ENCODE data around the gene MUSK. TPM values are rescaled to one million over a fixed set of nuclear protein-coding genes. Genes with fewer than 3 reads are reported as not detected.

Gene MUSK
- total RNA-seq, 5 donors from 2014 or later (not counting 1 experiment from before 2014, with no cell fraction given) = not detected

GRCh38 chr9:110765926-110766325 is 97.3 kb downstream of the MUSK start:
- no peaks in the 10 kb centered on the region for H3K4me1 Mint-ChIP-seq
- no peak overlapping the region for H3K4me3 Mint-ChIP-seq
- no peak for DNase-seq
- H3K27ac ChIP-seq (ENCODE audit: low read length) = no peak overlapping the region
- H3K36me3 Mint-ChIP-seq = no peaks in the 10 kb centered on the region
- no peak overlapping the region for H3K27ac Mint-ChIP-seq
- H3K4me1 ChIP-seq (ENCODE audit: control insufficient read depth in 1 of 2, extremely low read depth in 1 of 2, insufficient read depth in 2 of 2, low read length in 2 of 2) = no peaks in the 10 kb centered on the region
- ChIA-PET POLR2A (no interaction called here), CTCF (no interaction called here)
- H3K4me3 ChIP-seq (ENCODE audit: control insufficient read depth in 1 of 2, extremely low read depth in 1 of 2, low read length in 1 of 2) = no peak overlapping the region
- H3K27me3 Mint-ChIP-seq = no peaks in the 10 kb centered on the region
- ATAC-seq (replicated peaks in 1 of 4) = no peak
- no peaks in the 10 kb centered on the region for H3K36me3 ChIP-seq (ENCODE audit: control insufficient read depth in 2 of 2, extremely low read depth in 1 of 2, insufficient read depth in 1 of 2, low read length in 1 of 2)
- no peaks in the 10 kb centered on the region for H3K9me3 ChIP-seq
- no peaks in the 10 kb centered on the region for H3K9me3 Mint-ChIP-seq
- H3K27me3 ChIP-seq (replicated peaks in 1 of 2; ENCODE audit: control insufficient read depth in 2 of 2, extremely low read depth in 1 of 2, insufficient read depth in 2 of 2, low read length in 1 of 2) = no peaks in the 10 kb centered on the region
- 50% methylated on average over 1 of the region's 2 CpGs for WGBS (ENCODE audit: insufficient coverage)

- Mint-ChIP-seq H3K4me1 (no peaks in the 10 kb centered on the region), H3K27ac (no peak overlapping the region), H3K4me3 (no peak overlapping the region), H3K36me3 (no peaks in the 10 kb centered on the region), H3K9me3 (no peaks in the 10 kb centered on the region), H3K27me3 (no peaks in the 10 kb centered on the region)
- Histone ChIP-seq H3K9me3 (no peaks in the 10 kb centered on the region), H3K27me3 (replicated peaks in 1 of 2; ENCODE audit: control insufficient read depth in 2 of 2, extremely low read depth in 1 of 2, insufficient read depth in 2 of 2, low read length in 1 of 2) (no peaks in the 10 kb centered on the region), H3K27ac (ENCODE audit: low read length) (no peak overlapping the region), H3K4me3 (ENCODE audit: control insufficient read depth in 1 of 2, extremely low read depth in 1 of 2, low read length in 1 of 2) (no peak overlapping the region), H3K36me3 (ENCODE audit: control insufficient read depth in 2 of 2, extremely low read depth in 1 of 2, insufficient read depth in 1 of 2, low read length in 1 of 2) (no peaks in the 10 kb centered on the region), H3K4me1 (ENCODE audit: control insufficient read depth in 1 of 2, extremely low read depth in 1 of 2, insufficient read depth in 2 of 2, low read length in 2 of 2) (no peaks in the 10 kb centered on the region)
- CTCF ChIA-PET = no interaction called here
- no peak for DNase-seq
- WGBS (ENCODE audit: insufficient coverage) = 90% methylated on average over 3 of the region's 6 CpGs
- POLR2A ChIA-PET = interaction anchor here in 1 of 2 donors (0.7 kb wide), 1 partner anchor 20 kb away, joined by 3 read pairs; no protein-coding TSS in a partner anchor
- ATAC-seq (replicated peaks in 1 of 4) = no peak
Observed at GRCh38 chr9:110767559-110768063, 99.0 kb downstream of the MUSK start.

DNA sequence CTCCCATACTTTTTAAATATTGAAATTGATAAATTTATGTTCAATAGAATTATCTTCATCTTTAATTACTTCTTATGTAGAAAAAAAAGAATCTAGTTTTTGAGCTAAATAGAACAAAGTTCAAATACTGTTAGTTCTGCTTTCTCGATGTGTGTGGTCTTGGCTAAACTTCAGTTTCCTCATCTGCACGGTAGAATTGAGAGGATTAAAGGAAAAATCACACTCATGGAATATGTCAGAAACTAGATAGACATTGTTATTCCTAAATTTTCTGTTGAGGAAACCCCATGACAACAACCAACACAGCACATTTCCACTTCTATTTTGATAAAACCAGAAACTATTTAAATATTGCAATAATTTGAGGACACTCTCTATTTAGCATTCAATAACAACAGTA is 100.3 kb downstream of the MUSK start:
- no CpG with 5 or more reads among the region's 2 CpGs for WGBS (ENCODE audit: insufficient coverage)
- H3K9me3 Mint-ChIP-seq = no peaks in the 10 kb centered on the region
- ChIA-PET CTCF (no interaction called here), POLR2A (no interaction called here)
- no peaks in the 10 kb centered on the region for H3K36me3 Mint-ChIP-seq
- no peaks in the 10 kb centered on the region for H3K4me1 Mint-ChIP-seq
- H3K27ac ChIP-seq (ENCODE audit: low read length) = no peak overlapping the region
- H3K4me3 Mint-ChIP-seq = no peak overlapping the region
- H3K27me3 ChIP-seq (replicated peaks in 1 of 2; ENCODE audit: control insufficient read depth in 2 of 2, extremely low read depth in 1 of 2, insufficient read depth in 2 of 2, low read length in 1 of 2) = no peaks in the 10 kb centered on the region
- ATAC-seq (replicated peaks in 1 of 4) (no peak), DNase-seq (no peak)
- H3K27me3 Mint-ChIP-seq = no peaks in the 10 kb centered on the region
- H3K36me3 ChIP-seq (ENCODE audit: control insufficient read depth in 2 of 2, extremely low read depth in 1 of 2, insufficient read depth in 1 of 2, low read length in 1 of 2) = no peaks in the 10 kb centered on the region
- H3K9me3 ChIP-seq = no peaks in the 10 kb centered on the region
- no peak overlapping the region for H3K4me3 ChIP-seq (ENCODE audit: control insufficient read depth in 1 of 2, extremely low read depth in 1 of 2, low read length in 1 of 2)
- H3K27ac Mint-ChIP-seq = no peak overlapping the region
- H3K4me1 ChIP-seq (ENCODE audit: control insufficient read depth in 1 of 2, extremely low read depth in 1 of 2, insufficient read depth in 2 of 2, low read length in 2 of 2) = no peaks in the 10 kb centered on the region

GRCh38 chr9:110769667-110770066 is 101.1 kb downstream of the MUSK start:
- Mint-ChIP-seq H3K36me3 (no peaks in the 10 kb centered on the region), H3K4me1 (no peaks in the 10 kb centered on the region), H3K27ac (no peak overlapping the region), H3K9me3 (no peaks in the 10 kb centered on the region), H3K27me3 (no peaks in the 10 kb centered on the region), H3K4me3 (no peak overlapping the region)
- Histone ChIP-seq H3K9me3 (no peaks in the 10 kb centered on the region), H3K4me3 (ENCODE audit: control insufficient read depth in 1 of 2, extremely low read depth in 1 of 2, low read length in 1 of 2) (no peak overlapping the region), H3K27ac (ENCODE audit: low read length) (no peak overlapping the region), H3K4me1 (ENCODE audit: control insufficient read depth in 1 of 2, extremely low read depth in 1 of 2, insufficient read depth in 2 of 2, low read length in 2 of 2) (no peaks in the 10 kb centered on the region), H3K27me3 (replicated peaks in 1 of 2; ENCODE audit: control insufficient read depth in 2 of 2, extremely low read depth in 1 of 2, insufficient read depth in 2 of 2, low read length in 1 of 2) (no peaks in the 10 kb centered on the region), H3K36me3 (ENCODE audit: control insufficient read depth in 2 of 2, extremely low read depth in 1 of 2, insufficient read depth in 1 of 2, low read length in 1 of 2) (no peaks in the 10 kb centered on the region)
- POLR2A ChIA-PET = no interaction called here
- no CpG with 5 or more reads among the region's 3 CpGs for WGBS (ENCODE audit: insufficient coverage)
- ATAC-seq (replicated peaks in 1 of 4) (no peak), DNase-seq (no peak)
- CTCF ChIA-PET = no interaction called here

- Histone ChIP-seq H3K4me3 (ENCODE audit: control insufficient read depth in 1 of 2, extremely low read depth in 1 of 2, low read length in 1 of 2) (no peak overlapping the region), H3K27me3 (replicated peaks in 1 of 2; ENCODE audit: control insufficient read depth in 2 of 2, extremely low read depth in 1 of 2, insufficient read depth in 2 of 2, low read length in 1 of 2) (no peaks in the 10 kb centered on the region), H3K9me3 (no peaks in the 10 kb centered on the region), H3K36me3 (ENCODE audit: control insufficient read depth in 2 of 2, extremely low read depth in 1 of 2, insufficient read depth in 1 of 2, low read length in 1 of 2) (no peaks in the 10 kb centered on the region), H3K27ac (ENCODE audit: low read length) (no peak overlapping the region), H3K4me1 (ENCODE audit: control insufficient read depth in 1 of 2, extremely low read depth in 1 of 2, insufficient read depth in 2 of 2, low read length in 2 of 2) (no peaks in the 10 kb centered on the region)
- H3K27me3 Mint-ChIP-seq = no peaks in the 10 kb centered on the region
- no peak for DNase-seq
- ATAC-seq (replicated peaks in 1 of 4) = no peak
- ChIA-PET POLR2A (no interaction called here), CTCF (no interaction called here)
- no peaks in the 10 kb centered on the region for H3K4me1 Mint-ChIP-seq
- H3K27ac Mint-ChIP-seq = no peak overlapping the region
- 67% methylated on average over 3 of the region's 5 CpGs for WGBS (ENCODE audit: insufficient coverage)
- no peaks in the 10 kb centered on the region for H3K36me3 Mint-ChIP-seq
- H3K4me3 Mint-ChIP-seq = no peak overlapping the region
- H3K9me3 Mint-ChIP-seq = no peaks in the 10 kb centered on the region
Observed at GRCh38 chr9:110775724-110776123, 107.1 kb downstream of the MUSK start.

GRCh38 chr9:110776221-110776620 is 107.6 kb downstream of the MUSK start:
- Histone ChIP-seq H3K27ac (ENCODE audit: low read length) (no peak overlapping the region), H3K4me1 (ENCODE audit: control insufficient read depth in 1 of 2, extremely low read depth in 1 of 2, insufficient read depth in 2 of 2, low read length in 2 of 2) (no peaks in the 10 kb centered on the region), H3K4me3 (ENCODE audit: control insufficient read depth in 1 of 2, extremely low read depth in 1 of 2, low read length in 1 of 2) (no peak overlapping the region), H3K9me3 (no peaks in the 10 kb centered on the region), H3K27me3 (replicated peaks in 1 of 2; ENCODE audit: control insufficient read depth in 2 of 2, extremely low read depth in 1 of 2, insufficient read depth in 2 of 2, low read length in 1 of 2) (no peaks in the 10 kb centered on the region), H3K36me3 (ENCODE audit: control insufficient read depth in 2 of 2, extremely low read depth in 1 of 2, insufficient read depth in 1 of 2, low read length in 1 of 2) (no peaks in the 10 kb centered on the region)
- POLR2A ChIA-PET = no interaction called here
- Mint-ChIP-seq H3K27me3 (no peaks in the 10 kb centered on the region), H3K36me3 (no peaks in the 10 kb centered on the region), H3K4me1 (no peaks in the 10 kb centered on the region), H3K27ac (no peak overlapping the region), H3K4me3 (no peak overlapping the region), H3K9me3 (no peaks in the 10 kb centered on the region)
- no CpG with 5 or more reads among the region's 1 CpG for WGBS (ENCODE audit: insufficient coverage)
- CTCF ChIA-PET = no interaction called here
- no peak for DNase-seq
- ATAC-seq (replicated peaks in 1 of 4) = no peak

GRCh38 chr9:110777196-110777875 is 108.7 kb downstream of the MUSK start:
- no peaks in the 10 kb centered on the region for H3K4me1 Mint-ChIP-seq
- WGBS (ENCODE audit: insufficient coverage) = 20% methylated on average over 1 of the region's 5 CpGs
- no peak overlapping the region for H3K4me3 Mint-ChIP-seq
- no peak overlapping the region for H3K4me3 ChIP-seq (ENCODE audit: control insufficient read depth in 1 of 2, extremely low read depth in 1 of 2, low read length in 1 of 2)
- no peaks in the 10 kb centered on the region for H3K4me1 ChIP-seq (ENCODE audit: control insufficient read depth in 1 of 2, extremely low read depth in 1 of 2, insufficient read depth in 2 of 2, low read length in 2 of 2)
- DNase-seq = no peak
- ChIA-PET CTCF (no interaction called here), POLR2A (no interaction called here)
- H3K27me3 ChIP-seq (replicated peaks in 1 of 2; ENCODE audit: control insufficient read depth in 2 of 2, extremely low read depth in 1 of 2, insufficient read depth in 2 of 2, low read length in 1 of 2) = no peaks in the 10 kb centered on the region
- no peak overlapping the region for H3K27ac ChIP-seq (ENCODE audit: low read length)
- H3K27ac Mint-ChIP-seq = no peak overlapping the region
- no peaks in the 10 kb centered on the region for H3K36me3 Mint-ChIP-seq
- no peaks in the 10 kb centered on the region for H3K9me3 ChIP-seq
- H3K36me3 ChIP-seq (ENCODE audit: control insufficient read depth in 2 of 2, extremely low read depth in 1 of 2, insufficient read depth in 1 of 2, low read length in 1 of 2) = no peaks in the 10 kb centered on the region
- H3K27me3 Mint-ChIP-seq = no peaks in the 10 kb centered on the region
- no peak for ATAC-seq (replicated peaks in 1 of 4)
- no peaks in the 10 kb centered on the region for H3K9me3 Mint-ChIP-seq
